Common myeloid progenitor, CD34-positive (primary cell): ENCODE measurements around the gene IGLL1.

ENCODE experiments used
- CTCF ChIA-PET: fragments of 350-600 bp; sonication (Branson Sonifier 250); formaldehyde crosslinking; loops from one replicate; lab custom pipeline; 2021; ENCODE audit warnings: antibody characterized with exemption; lab: Charles Lee
- POLR2A ChIA-PET: fragments of 350-600 bp; sonication (Branson Sonifier 250); formaldehyde crosslinking; loops from one replicate; lab custom pipeline; 2021; ENCODE audit warnings: antibody characterized with exemption; lab: Charles Lee
- DNase-seq, 3 donors: peaks; one replicate each; pipeline versions ENCODE4 v3.0.0 to v3.0.0-alpha.2; 2013
- H3K27ac ChIP-seq, 2 experiments: 1 replicate in 1 of 2; 2 replicates in 1 of 2; pipeline ENCODE4 v1.7.0; 2013; ENCODE audit warnings: inconsistent platforms in 2 of 2, low read length in 2 of 2, mild to moderate bottlenecking in 2 of 2, low read depth in 1 of 2, moderate library complexity in 1 of 2; ENCODE audit not compliant: severe bottlenecking in 2 of 2, insufficient read depth in 1 of 2, poor library complexity in 1 of 2
- H3K27me3 ChIP-seq, 5 experiments: replicated peaks in 2 of 5; 1 replicate in 3 of 5; 2 replicates in 2 of 5; pipeline versions ENCODE4 v1.6.1 to v1.7.0; 2013; ENCODE audit warnings: low read length in 4 of 5, mild to moderate bottlenecking in 2 of 5, moderate library complexity in 2 of 5, inconsistent platforms in 1 of 5; ENCODE audit not compliant: insufficient read depth in 5 of 5, control insufficient read depth in 4 of 5
- H3K36me3 ChIP-seq, 4 experiments: 1 replicate in 2 of 4; 2 replicates in 2 of 4; pipeline versions ENCODE4 v1.6.1 to v1.7.0; 2013; ENCODE audit warnings: low read length in 3 of 4, control low read depth in 1 of 4, mild to moderate bottlenecking in 1 of 4; ENCODE audit not compliant: control insufficient read depth in 4 of 4, insufficient read depth in 4 of 4
- H3K4me1 ChIP-seq, 4 experiments: 1 replicate in 3 of 4; 2 replicates in 1 of 4; pipeline versions ENCODE4 v1.6.1 to v1.7.1; 2013; ENCODE audit warnings: low read length in 3 of 4, mild to moderate bottlenecking in 3 of 4, control low read depth in 1 of 4, inconsistent platforms in 1 of 4, moderate library complexity in 1 of 4; ENCODE audit not compliant: control insufficient read depth in 4 of 4, insufficient read depth in 4 of 4; ENCODE audit errors: control extremely low read depth in 1 of 4
- H3K4me3 ChIP-seq, 7 experiments: 1 replicate in 4 of 7; 2 replicates in 3 of 7; pipeline versions ENCODE4 v1.5.1 to v1.7.0; 2013; ENCODE audit warnings: mild to moderate bottlenecking in 7 of 7, low read length in 6 of 7, moderate library complexity in 6 of 7, inconsistent platforms in 2 of 7, low read depth in 2 of 7, control low read depth in 1 of 7; ENCODE audit not compliant: insufficient read depth in 4 of 7, control insufficient read depth in 1 of 7; ENCODE audit errors: extremely low read depth in 1 of 7
- H3K9me3 ChIP-seq, 5 experiments: 1 replicate in 4 of 5; 2 replicates in 1 of 5; pipeline versions ENCODE4 v1.6.1 to v1.7.1; 2013; ENCODE audit warnings: low read length in 4 of 5, mild to moderate bottlenecking in 2 of 5, inconsistent platforms in 1 of 5, low read depth in 1 of 5, moderate library complexity in 1 of 5; ENCODE audit not compliant: control insufficient read depth in 4 of 5, insufficient read depth in 2 of 5; ENCODE audit errors: control extremely low read depth in 1 of 5
- WGBS: methylation state at CpG from one replicate; pipeline ENCODE4 v1.1.5; 2013; ENCODE audit not compliant: insufficient coverage; 5-methylcytosine and 5-hydroxymethylcytosine counted together

IGLL1 gene

DNA sequence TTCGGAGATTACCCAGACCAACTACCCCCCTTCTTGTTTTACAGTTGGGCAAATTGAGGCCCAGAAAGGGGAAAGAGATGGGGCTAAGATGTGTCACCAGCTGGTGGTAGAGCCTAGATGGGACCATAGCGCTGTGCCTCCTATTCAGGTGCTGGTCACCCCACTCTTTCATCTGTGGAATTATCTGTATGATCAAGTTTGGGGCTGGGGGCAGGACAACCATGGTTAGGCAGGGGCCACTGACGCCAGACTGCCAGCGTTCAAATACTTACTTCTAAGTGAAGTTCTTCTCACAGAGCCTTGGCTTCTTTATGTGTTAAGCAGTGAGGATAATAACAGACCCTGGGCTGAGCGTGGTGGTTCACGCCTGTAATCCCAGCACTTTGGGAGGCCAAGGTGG lies 55.9 kb downstream of the IGLL1 start:
- ChIA-PET CTCF (no interaction called here), POLR2A (no interaction called here)
- H3K36me3 ChIP-seq, result no peaks in the 10 kb centered on the region
- WGBS, result 100% methylated on average over 5 of the region's 6 CpGs
- H3K9me3 ChIP-seq, result no peaks in the 10 kb centered on the region
- no peak for DNase-seq
- H3K27me3 ChIP-seq, result no peaks in the 10 kb centered on the region
- no peak overlapping the region for H3K4me3 ChIP-seq
- no peak overlapping the region for H3K27ac ChIP-seq
- H3K4me1 ChIP-seq, result peaks cover 0 to 21% (median 20%) of the 10 kb centered on the region in 4 experiments

DNA sequence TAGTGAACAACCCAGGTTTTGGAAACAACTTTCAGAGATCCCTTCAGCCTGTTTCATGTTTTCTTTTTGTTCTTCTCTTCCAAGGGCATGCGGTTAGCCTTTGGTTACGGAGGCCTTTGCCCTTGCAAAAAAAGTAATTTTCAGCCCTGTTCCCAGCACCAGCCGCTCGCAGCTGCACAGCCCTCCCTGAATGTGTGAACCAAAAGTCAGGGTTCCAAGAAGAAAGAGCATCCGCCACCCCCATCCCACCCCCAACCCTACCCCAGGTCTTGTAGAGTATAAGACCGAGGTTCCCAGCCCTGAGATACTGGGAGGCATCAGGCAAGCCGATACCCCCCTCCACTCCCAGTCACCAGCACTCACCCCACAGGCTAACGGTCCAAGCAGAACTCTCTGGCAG lies 56.4 kb downstream of the IGLL1 start:
- Histone ChIP-seq H3K36me3 (no peaks in the 10 kb centered on the region), H3K4me1 (peaks cover 0 to 20% (median 20%) of the 10 kb centered on the region in 4 experiments), H3K27ac (no peak overlapping the region), H3K9me3 (no peaks in the 10 kb centered on the region), H3K27me3 (no peaks in the 10 kb centered on the region), H3K4me3 (no peak overlapping the region)
- WGBS, result 93% methylated on average over 5 of the region's 8 CpGs
- CTCF ChIA-PET, result interaction anchor here (1.4 kb wide), 1 partner anchor 8 kb away, joined by 4 read pairs; no protein-coding TSS in a partner anchor
- POLR2A ChIA-PET, result no interaction called here
- no peak for DNase-seq
